Central memory CD8-positive, alpha-beta T cell (primary cell): Measurements from ENCODE around the gene KTI12.
"Not testable (repeated sequence)": the region's sequence is repeated elsewhere in the genome, so short reads cannot be mapped to it uniquely, and the experiment has no call there.

Source experiments
- ATAC-seq: fragments of 150-1000 bp; cut with Tn5 transposase; replicated peaks from 2 replicates; pipeline ENCODE4 v1.10.0; 2022; ENCODE audit warnings: mild to moderate bottlenecking, moderate FRiP score, moderate number of reproducible peaks; ENCODE audit not compliant: poor library complexity, severe bottlenecking; ENCODE audit errors: extremely low read depth
- DNase-seq, 2 donors: peaks; one replicate each; pipeline ENCODE4 v3.0.0; 2021; ENCODE audit warnings: low spot score in 2 of 2
- H3K27ac Mint-ChIP-seq: one replicate; pipeline ENCODE4 v1.8.0; 2022; ENCODE audit warnings: low read depth, mild to moderate bottlenecking, moderate library complexity, mixed read lengths
- H3K27me3 Mint-ChIP-seq: one replicate; pipeline ENCODE4 v1.8.0; 2022; ENCODE audit warnings: mixed read lengths
- H3K36me3 Mint-ChIP-seq: one replicate; pipeline ENCODE4 v1.8.0; 2022; ENCODE audit warnings: mild to moderate bottlenecking, moderate library complexity, mixed read lengths; ENCODE audit not compliant: insufficient read depth
- H3K4me1 Mint-ChIP-seq: one replicate; pipeline ENCODE4 v1.8.0; 2022; ENCODE audit warnings: mixed read lengths
- H3K4me3 Mint-ChIP-seq: one replicate; pipeline ENCODE4 v1.8.0; 2022; ENCODE audit warnings: mild to moderate bottlenecking, moderate library complexity, mixed read lengths
- H3K9me3 Mint-ChIP-seq: one replicate; pipeline ENCODE4 v1.8.0; 2022; ENCODE audit warnings: mixed read lengths

The KTI12 gene

GRCh38 chr1:52032785-52033131 is 852 bp downstream of the KTI12 start:
- no peaks in the 10 kb centered on the region for H3K27me3 Mint-ChIP-seq
- H3K27ac Mint-ChIP-seq, result peak overlapping the region; percentile 93
- H3K4me3 Mint-ChIP-seq, result peak overlapping the region; percentile 92
- H3K4me1 Mint-ChIP-seq, result peaks cover 34% of the 10 kb centered on the region
- H3K9me3 Mint-ChIP-seq, result no peaks in the 10 kb centered on the region
- peaks cover 19% of the 10 kb centered on the region for H3K36me3 Mint-ChIP-seq
- DNase-seq (no peak), ATAC-seq (peak; percentile 9)

GRCh38 chr1:52032124-52032784 is 1.4 kb downstream of the KTI12 start:
- Mint-ChIP-seq H3K27ac (peak overlapping the region; percentile 93), H3K4me3 (peak overlapping the region; percentile 92), H3K9me3 (no peaks in the 10 kb centered on the region), H3K27me3 (no peaks in the 10 kb centered on the region), H3K4me1 (peaks cover 34% of the 10 kb centered on the region), H3K36me3 (peaks cover 19% of the 10 kb centered on the region)
- ATAC-seq (no peak), DNase-seq (no peak)

GRCh38 chr1:52028839-52029238 is 4.8 kb downstream of the KTI12 start:
- DNase-seq, H3K4me3 Mint-ChIP-seq, H3K27ac Mint-ChIP-seq, H3K9me3 Mint-ChIP-seq, ATAC-seq, H3K27me3 Mint-ChIP-seq: not testable (repeated sequence)
- Mint-ChIP-seq H3K4me1 (peaks cover 30% of the 10 kb centered on the region), H3K36me3 (peaks cover 35% of the 10 kb centered on the region)

- H3K36me3 Mint-ChIP-seq, result peaks cover 35% of the 10 kb centered on the region
- H3K27me3 Mint-ChIP-seq, result no peaks in the 10 kb centered on the region
- H3K9me3 Mint-ChIP-seq, result no peaks in the 10 kb centered on the region
- ATAC-seq, result no peak
- no peak overlapping the region for H3K27ac Mint-ChIP-seq
- no peak overlapping the region for H3K4me3 Mint-ChIP-seq
- H3K4me1 Mint-ChIP-seq, result peaks cover 30% of the 10 kb centered on the region
- no peak for DNase-seq
Measured at GRCh38 chr1:52028328-52028727, 5.3 kb downstream of the KTI12 start.

GRCh38 chr1:52026278-52026677 is 7.3 kb downstream of the KTI12 start:
- Mint-ChIP-seq H3K36me3 (peaks cover 36% of the 10 kb centered on the region), H3K4me1 (peaks cover 16% of the 10 kb centered on the region), H3K27me3 (no peaks in the 10 kb centered on the region), H3K9me3 (no peaks in the 10 kb centered on the region), H3K4me3 (no peak overlapping the region), H3K27ac (no peak overlapping the region)
- no peak for ATAC-seq
- DNase-seq, result no peak

GRCh38 chr1:52022133-52022532 is 11.5 kb downstream of the KTI12 start:
- no peaks in the 10 kb centered on the region for H3K27me3 Mint-ChIP-seq
- ATAC-seq, result no peak
- DNase-seq, result no peak
- peaks cover 42% of the 10 kb centered on the region for H3K36me3 Mint-ChIP-seq
- H3K4me1 Mint-ChIP-seq, result no peaks in the 10 kb centered on the region
- H3K4me3 Mint-ChIP-seq, result no peak overlapping the region
- no peak overlapping the region for H3K27ac Mint-ChIP-seq
- H3K9me3 Mint-ChIP-seq, result no peaks in the 10 kb centered on the region

- H3K9me3 Mint-ChIP-seq, result no peaks in the 10 kb centered on the region
- H3K4me3 Mint-ChIP-seq, result no peak overlapping the region
- no peaks in the 10 kb centered on the region for H3K4me1 Mint-ChIP-seq
- no peaks in the 10 kb centered on the region for H3K36me3 Mint-ChIP-seq
- no peak overlapping the region for H3K27ac Mint-ChIP-seq
- peaks cover 24% of the 10 kb centered on the region for H3K27me3 Mint-ChIP-seq
- no peak for ATAC-seq
- DNase-seq, result no peak
Measured at GRCh38 chr1:52008071-52008809, 25.4 kb downstream of the KTI12 start.

GRCh38 chr1:52007215-52008002 is 26.2 kb downstream of the KTI12 start:
- H3K27me3 Mint-ChIP-seq, result peaks cover 24% of the 10 kb centered on the region
- H3K36me3 Mint-ChIP-seq, result no peaks in the 10 kb centered on the region
- DNase-seq (no peak), ATAC-seq (no peak)
- no peaks in the 10 kb centered on the region for H3K9me3 Mint-ChIP-seq
- no peaks in the 10 kb centered on the region for H3K4me1 Mint-ChIP-seq
- H3K27ac Mint-ChIP-seq, result no peak overlapping the region
- H3K4me3 Mint-ChIP-seq, result no peak overlapping the region

- not testable (repeated sequence) for H3K4me3 Mint-ChIP-seq, H3K4me1 Mint-ChIP-seq, DNase-seq, ATAC-seq, H3K9me3 Mint-ChIP-seq, H3K27ac Mint-ChIP-seq, H3K36me3 Mint-ChIP-seq
- H3K27me3 Mint-ChIP-seq, result peaks cover 24% of the 10 kb centered on the region
Measured at GRCh38 chr1:52006081-52006553, 27.5 kb downstream of the KTI12 start.

- peaks cover 24% of the 10 kb centered on the region for H3K27me3 Mint-ChIP-seq
- H3K36me3 Mint-ChIP-seq, DNase-seq, H3K27ac Mint-ChIP-seq, ATAC-seq, H3K4me3 Mint-ChIP-seq, H3K9me3 Mint-ChIP-seq, H3K4me1 Mint-ChIP-seq: not testable (repeated sequence)
Measured at GRCh38 chr1:52005548-52005947, 28.1 kb downstream of the KTI12 start.

GRCh38 chr1:52003877-52004276 is 29.7 kb downstream of the KTI12 start:
- H3K36me3 Mint-ChIP-seq, result peaks cover 2% of the 10 kb centered on the region
- DNase-seq (no peak), ATAC-seq (no peak)
- H3K27me3 Mint-ChIP-seq, result peaks cover 24% of the 10 kb centered on the region
- H3K4me1 Mint-ChIP-seq, result no peaks in the 10 kb centered on the region
- H3K4me3 Mint-ChIP-seq, result no peak overlapping the region
- no peak overlapping the region for H3K27ac Mint-ChIP-seq
- H3K9me3 Mint-ChIP-seq, result no peaks in the 10 kb centered on the region

GRCh38 chr1:52002038-52002917 is 31.3 kb downstream of the KTI12 start:
- DNase-seq (peak in 1 of 2 donors; percentile 47), ATAC-seq (peak; percentile 71)
- H3K9me3 Mint-ChIP-seq, result no peaks in the 10 kb centered on the region
- no peak overlapping the region for H3K27ac Mint-ChIP-seq
- peaks cover 2% of the 10 kb centered on the region for H3K36me3 Mint-ChIP-seq
- H3K27me3 Mint-ChIP-seq, result peaks cover 21% of the 10 kb centered on the region
- no peaks in the 10 kb centered on the region for H3K4me1 Mint-ChIP-seq
- no peak overlapping the region for H3K4me3 Mint-ChIP-seq
